Endothelial cell (in vitro differentiated cells): ENCODE measurements around the gene PEX6. TPM values are rescaled to one million over a fixed set of nuclear protein-coding genes. Genes with fewer than 3 reads are reported as not detected.

Experiments
- DNase-seq: peaks from one replicate; pipeline ENCODE4 v3.0.0; 2021; ENCODE audit warnings: low spot score
- H3K27ac Mint-ChIP-seq: one replicate; pipeline ENCODE4 v1.8.0; 2021; ENCODE audit warnings: mixed read lengths, inconsistent platforms; ENCODE audit not compliant: unreplicated experiment
- H3K27me3 Mint-ChIP-seq: one replicate; pipeline ENCODE4 v1.8.0; 2021; ENCODE audit warnings: mild to moderate bottlenecking, moderate library complexity, mixed read lengths, inconsistent platforms; ENCODE audit not compliant: unreplicated experiment
- H3K36me3 Mint-ChIP-seq: one replicate; pipeline ENCODE4 v1.8.0; 2021; ENCODE audit warnings: mild to moderate bottlenecking, low read depth, mixed read lengths, inconsistent platforms; ENCODE audit not compliant: unreplicated experiment
- H3K4me1 Mint-ChIP-seq: one replicate; pipeline ENCODE4 v1.8.0; 2021; ENCODE audit warnings: mild to moderate bottlenecking, mixed read lengths, inconsistent platforms; ENCODE audit not compliant: unreplicated experiment
- H3K4me3 Mint-ChIP-seq: one replicate; pipeline ENCODE4 v1.8.0; 2021; ENCODE audit warnings: mild to moderate bottlenecking, mixed read lengths, inconsistent platforms; ENCODE audit not compliant: unreplicated experiment
- H3K9me3 Mint-ChIP-seq: one replicate; pipeline ENCODE4 v1.8.0; 2021; ENCODE audit warnings: mixed read lengths, inconsistent platforms; ENCODE audit not compliant: unreplicated experiment
- CTCF ChIP-seq: fragments of 200-600 bp; sonication (generic); IDR thresholded peaks from one replicate; pipeline ENCODE4 v1.5.0; 2021; ENCODE audit warnings: antibody characterized with exemption; ENCODE audit not compliant: unreplicated experiment
- total RNA-seq: library from RNA; stranded (reverse); fragmentation: NEBNext Ultra II Directional; extraction: Animal tissue kit (Norgen Biotek cat#: 25700); gene quantifications from one replicate; pipeline ENCODE4 v1.2.1, GENCODE V29; 2021; ENCODE audit not compliant: unreplicated experiment

PEX6 gene
- total RNA-seq, 1 donor from 2014 or later: 26.1 TPM

DNA sequence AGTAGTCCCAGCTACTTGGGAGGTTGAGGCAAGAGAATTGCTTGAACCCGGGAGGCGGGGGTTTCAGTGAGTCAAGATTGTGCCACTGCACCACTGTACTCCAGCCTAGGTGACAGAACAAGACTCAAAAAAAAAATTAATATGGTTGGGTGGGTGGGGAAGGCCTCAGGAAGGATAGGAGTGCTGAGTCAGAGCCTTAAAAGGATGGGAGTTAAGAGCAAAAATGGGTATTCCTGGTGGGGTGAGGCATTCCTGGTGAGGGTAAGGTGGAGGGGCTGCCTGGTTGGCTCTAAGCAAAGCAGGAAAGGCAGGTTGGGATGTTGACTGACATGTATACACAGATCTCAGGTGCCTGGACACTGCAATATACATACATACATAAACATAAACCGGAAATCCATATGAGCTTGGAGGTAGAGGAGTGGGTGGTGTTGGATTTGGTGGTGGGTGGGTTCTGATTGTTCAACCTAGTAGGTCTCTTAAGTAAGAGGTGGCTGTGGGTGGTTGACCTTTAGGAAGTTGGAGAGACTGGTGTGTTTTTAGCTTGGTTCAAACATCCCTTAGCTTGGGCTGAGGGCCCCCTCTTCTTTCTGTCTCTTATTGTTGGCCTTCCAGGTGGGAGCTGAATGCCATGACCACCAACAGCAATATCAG, 41.2 kb upstream of the PEX6 start:
- DNase-seq: no peak
- H3K9me3 Mint-ChIP-seq: no peaks in the 10 kb centered on the region
- H3K4me1 Mint-ChIP-seq: peaks cover 54% of the 10 kb centered on the region
- peak overlapping the region; percentile 87 for H3K27ac Mint-ChIP-seq
- H3K4me3 Mint-ChIP-seq: peak overlapping the region; percentile 74
- peaks cover 29% of the 10 kb centered on the region for H3K36me3 Mint-ChIP-seq
- peaks cover 14% of the 10 kb centered on the region for H3K27me3 Mint-ChIP-seq
- TF ChIP-seq CTCF: no peak

GRCh38 chr6:43019152-43019551, 40.2 kb upstream of the PEX6 start:
- no peak for DNase-seq
- Mint-ChIP-seq H3K27me3 (peaks cover 15% of the 10 kb centered on the region), H3K4me3 (peak overlapping the region; percentile 86), H3K36me3 (peaks cover 19% of the 10 kb centered on the region), H3K9me3 (no peaks in the 10 kb centered on the region), H3K27ac (peak overlapping the region; percentile 89), H3K4me1 (peaks cover 63% of the 10 kb centered on the region)
- TF ChIP-seq CTCF: no peak

DNA sequence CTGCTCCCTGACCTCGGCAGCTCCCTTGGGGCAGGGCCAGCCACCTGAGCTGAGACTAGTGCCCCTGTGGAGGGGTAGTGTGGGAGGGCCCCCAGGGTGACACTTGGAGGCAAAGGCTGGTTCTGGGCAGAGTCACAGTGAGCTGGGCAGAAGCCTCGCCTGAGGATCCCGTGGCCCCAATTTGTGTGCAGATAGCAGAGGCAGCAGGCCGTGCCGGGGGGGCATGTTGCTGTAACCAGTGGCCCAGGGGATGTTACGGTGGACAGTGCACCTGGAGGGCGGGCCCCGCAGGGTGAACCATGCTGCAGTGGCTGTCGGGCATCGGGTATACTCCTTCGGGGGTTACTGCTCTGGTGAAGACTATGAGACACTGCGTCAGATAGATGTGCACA, 38.0 kb upstream of the PEX6 start:
- no peak for TF ChIP-seq CTCF
- no peaks in the 10 kb centered on the region for H3K9me3 Mint-ChIP-seq
- H3K36me3 Mint-ChIP-seq: peaks cover 29% of the 10 kb centered on the region
- peaks cover 74% of the 10 kb centered on the region for H3K4me1 Mint-ChIP-seq
- peaks cover 16% of the 10 kb centered on the region for H3K27me3 Mint-ChIP-seq
- DNase-seq: no peak
- peak overlapping the region; percentile 56 for H3K4me3 Mint-ChIP-seq
- H3K27ac Mint-ChIP-seq: peak overlapping the region; percentile 89

- peaks cover 77% of the 10 kb centered on the region for H3K4me1 Mint-ChIP-seq
- peak overlapping the region; percentile 48 for H3K27ac Mint-ChIP-seq
- H3K4me3 Mint-ChIP-seq: peak overlapping the region; percentile 56
- no peak for TF ChIP-seq CTCF
- peaks cover 16% of the 10 kb centered on the region for H3K27me3 Mint-ChIP-seq
- H3K36me3 Mint-ChIP-seq: peaks cover 33% of the 10 kb centered on the region
- DNase-seq: no peak
- H3K9me3 Mint-ChIP-seq: no peaks in the 10 kb centered on the region
These were observed 37.4 kb upstream of the PEX6 start for GRCh38 chr6:43016176-43016942.

- peaks cover 46% of the 10 kb centered on the region for H3K36me3 Mint-ChIP-seq
- no peak for TF ChIP-seq CTCF
- H3K27ac Mint-ChIP-seq: peak overlapping the region; percentile 88
- peaks cover 74% of the 10 kb centered on the region for H3K4me1 Mint-ChIP-seq
- H3K9me3 Mint-ChIP-seq: no peaks in the 10 kb centered on the region
- DNase-seq: no peak
- H3K27me3 Mint-ChIP-seq: peaks cover 17% of the 10 kb centered on the region
- H3K4me3 Mint-ChIP-seq: peak overlapping the region; percentile 94
These were observed 35.5 kb upstream of the PEX6 start for GRCh38 chr6:43014434-43014909.
